ENCODE data around the gene CDK6.

GRCh38 chr7:92697012-92697411, 139.4 kb downstream of the CDK6 start:
- no peak for TF ChIP-seq EP300 (IDR thresholded peaks at IDR 0.05; ENCODE audit: borderline replicate concordance in 1 of 2, low read depth in 2 of 2, low read length in 2 of 2)
- no peak for TF ChIP-seq USF2 (IDR thresholded peaks at IDR 0.05; ENCODE audit: low read length)
- TF ChIP-seq POLR2AphosphoS5 (IDR thresholded peaks at IDR 0.05; ENCODE audit: low read depth, low read length): no peak
- TF ChIP-seq MAX (IDR thresholded peaks at IDR 0.05): no peak
- no peak for TF ChIP-seq CTCF (IDR thresholded peaks at IDR 0.05; ENCODE audit: control extremely low read depth in 1 of 3, insufficient read depth in 1 of 3, low read depth in 1 of 3, low read length in 3 of 3)
- TF ChIP-seq ATF3 (IDR thresholded peaks at IDR 0.05; ENCODE audit: insufficient read depth, low read depth, low read length): no peak
- TF ChIP-seq EZH2 (IDR thresholded peaks at IDR 0.05; ENCODE audit: low read depth, low read length, severe bottlenecking): no peak

Data from H1 (cell line).